ENCODE data around the gene RPS10. TPM values are rescaled to one million over a fixed set of nuclear protein-coding genes. Genes with fewer than 3 reads are reported as not detected.

RPS10 gene
- total RNA-seq (2022; extraction: Qiagen RNA extraction), result 1,970 to 2,154 TPM (median 1,978 TPM) in 5 replicates

GRCh38 chr6:34425498-34426410, at the start of gene RPS10:
RPS10 (minus strand) TSS chr6:34426069; CDS start chr6:34425221, 848 bp downstream.

GRCh38 chr6:34465531-34466241, 39.8 kb upstream of the RPS10 start, which contains the start of gene PACSIN1:
PACSIN1 (plus strand) TSS chr6:34466076; CDS start chr6:34526306, 60,230 bp downstream.

GRCh38 chr6:34392497-34393190, 33.2 kb downstream of the RPS10 start, which contains the start of gene NUDT3:
NUDT3 (minus strand) TSS chr6:34392669; CDS start chr6:34392362, 307 bp downstream.

Other genes starting within 250 kb of the RPS10 start
- 446 to 644 TPM (median 525 TPM) in 5 replicates for gene HMGA1, start 189.2 kb downstream of the RPS10 start, total RNA-seq (2022; extraction: Qiagen RNA extraction)
- 18.4 to 26.7 TPM (median 24.8 TPM) in 5 replicates for gene SMIM29, start 177.1 kb downstream of the RPS10 start, total RNA-seq (2022; extraction: Qiagen RNA extraction)
- gene NUDT3, start 33.4 kb downstream of the RPS10 start, total RNA-seq (2022; extraction: Qiagen RNA extraction), result 5.9 to 8.3 TPM (median 6.0 TPM) in 5 replicates
- gene PACSIN1, start 40.0 kb upstream of the RPS10 start, total RNA-seq (2022; extraction: Qiagen RNA extraction), result 0.04 to 0.07 TPM (median 0.05 TPM) in 4 of 5 replicates, not detected in the other
- 1.2 to 2.1 TPM (median 1.6 TPM) in 5 replicates for gene SPDEF, start 130.3 kb upstream of the RPS10 start, total RNA-seq (2022; extraction: Qiagen RNA extraction)